ENCODE data around the gene MMP1.

The MMP1 gene

DNA sequence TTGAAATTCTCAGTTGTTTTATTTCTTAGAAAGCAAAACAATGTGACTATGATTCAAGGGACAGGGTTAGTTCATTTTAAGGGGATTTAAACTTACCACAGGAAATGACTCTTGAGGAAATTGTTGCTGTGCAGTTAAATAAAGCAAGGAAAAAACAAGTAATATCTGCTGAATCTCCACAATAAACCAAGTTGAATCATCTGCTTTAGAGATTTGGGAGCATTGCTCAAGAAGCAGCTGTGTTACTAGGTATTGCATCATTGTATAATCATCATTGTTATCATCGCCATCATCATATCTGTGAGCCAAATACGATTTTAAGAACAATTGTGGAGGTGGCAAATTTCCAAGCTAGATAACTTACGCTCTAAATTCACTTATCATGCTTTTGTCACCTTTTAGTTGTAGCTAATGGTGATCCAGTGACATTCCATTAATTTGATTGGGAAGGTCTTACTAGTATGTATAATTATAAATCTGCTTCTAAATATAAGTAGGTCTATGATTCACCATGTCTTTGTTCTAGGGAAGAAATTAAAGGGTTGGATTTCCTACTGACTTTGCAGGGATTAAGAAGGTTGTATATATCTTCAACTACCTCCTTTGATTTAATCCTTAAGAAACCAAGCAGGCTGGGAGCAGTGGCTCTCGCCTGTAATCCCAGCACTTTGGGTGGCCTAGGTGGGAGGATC lies 37.5 kb downstream of the MMP1 start:
- Histone ChIP-seq H3K9ac (ENCODE audit: low read depth, low read length, poor library complexity, severe bottlenecking) (no peak overlapping the region), H3K79me2 (ENCODE audit: insufficient read depth, low read length) (no peaks in the 10 kb centered on the region), H4K20me1 (ENCODE audit: insufficient read depth, low read length, poor library complexity, severe bottlenecking) (no peaks in the 10 kb centered on the region), H3K9me3 (ENCODE audit: insufficient read depth, low read depth, low read length) (no peaks in the 10 kb centered on the region), H3K9me2 (replicated peaks; ENCODE audit: low read depth, low read length) (no peaks in the 10 kb centered on the region), H3K36me3 (ENCODE audit: insufficient read depth, low read length) (no peaks in the 10 kb centered on the region), H3F3A (ENCODE audit: low read depth) (no peaks in the 10 kb centered on the region), H3K4me3 (ENCODE audit: low read length, poor library complexity, severe bottlenecking) (no peak overlapping the region), H3K4me2 (ENCODE audit: low read depth, low read length, poor library complexity, severe bottlenecking) (no peak overlapping the region), H2AFZ (ENCODE audit: low read length) (no peak overlapping the region), H3K4me1 (ENCODE audit: insufficient read depth, low read length, poor library complexity, severe bottlenecking) (no peaks in the 10 kb centered on the region), H3K27me3 (ENCODE audit: insufficient read depth, low read length, poor library complexity, severe bottlenecking) (no peaks in the 10 kb centered on the region)
- TF ChIP-seq EZH2phosphoT487 (IDR thresholded peaks at IDR 0.05; ENCODE audit: borderline replicate concordance) (no peak), CTCF (conservative IDR thresholded peaks at IDR 0.05; ENCODE audit: low read length) (no peak)

GRCh38 chr11:102757823-102758549 lies 40.0 kb downstream of the MMP1 start:
- H3K27me3 ChIP-seq (ENCODE audit: insufficient read depth, low read length, poor library complexity, severe bottlenecking) = no peaks in the 10 kb centered on the region
- H4K20me1 ChIP-seq (ENCODE audit: insufficient read depth, low read length, poor library complexity, severe bottlenecking) = no peaks in the 10 kb centered on the region
- H3K4me1 ChIP-seq (ENCODE audit: insufficient read depth, low read length, poor library complexity, severe bottlenecking) = no peaks in the 10 kb centered on the region
- H3F3A ChIP-seq (ENCODE audit: low read depth) = no peaks in the 10 kb centered on the region
- H3K4me3 ChIP-seq (ENCODE audit: low read length, poor library complexity, severe bottlenecking) = no peak overlapping the region
- H3K79me2 ChIP-seq (ENCODE audit: insufficient read depth, low read length) = no peaks in the 10 kb centered on the region
- H3K9me2 ChIP-seq (replicated peaks; ENCODE audit: low read depth, low read length) = no peaks in the 10 kb centered on the region
- no peaks in the 10 kb centered on the region for H3K36me3 ChIP-seq (ENCODE audit: insufficient read depth, low read length)
- no peak for TF ChIP-seq EZH2phosphoT487 (IDR thresholded peaks at IDR 0.05; ENCODE audit: borderline replicate concordance)
- TF ChIP-seq CTCF (conservative IDR thresholded peaks at IDR 0.05; ENCODE audit: low read length) = no peak
- no peak overlapping the region for H2AFZ ChIP-seq (ENCODE audit: low read length)
- no peak overlapping the region for H3K9ac ChIP-seq (ENCODE audit: low read depth, low read length, poor library complexity, severe bottlenecking)
- no peaks in the 10 kb centered on the region for H3K9me3 ChIP-seq (ENCODE audit: insufficient read depth, low read depth, low read length)
- no peak overlapping the region for H3K4me2 ChIP-seq (ENCODE audit: low read depth, low read length, poor library complexity, severe bottlenecking)

DNA sequence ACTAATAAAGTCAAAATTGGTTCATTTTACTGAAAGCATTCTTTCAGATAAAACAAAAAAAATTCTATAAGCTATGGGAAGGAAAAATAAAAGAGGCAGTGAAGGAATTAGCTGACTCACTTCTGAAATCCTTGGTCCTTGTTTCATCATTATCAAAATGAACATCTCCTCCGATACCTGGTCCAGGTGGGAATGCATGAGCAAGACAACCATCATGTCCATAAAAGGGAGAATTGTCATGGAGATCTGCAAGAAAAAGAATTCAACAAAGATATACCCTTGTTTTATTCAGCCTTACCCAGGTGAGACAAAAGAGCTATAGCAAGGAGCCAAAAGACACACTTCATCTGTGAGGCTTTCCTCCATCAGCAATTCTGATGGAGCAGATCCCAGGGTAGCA lies 44.7 kb downstream of the MMP1 start:
- H3K9me2 ChIP-seq (replicated peaks; ENCODE audit: low read depth, low read length) = no peaks in the 10 kb centered on the region
- H3K4me1 ChIP-seq (ENCODE audit: insufficient read depth, low read length, poor library complexity, severe bottlenecking) = no peaks in the 10 kb centered on the region
- H4K20me1 ChIP-seq (ENCODE audit: insufficient read depth, low read length, poor library complexity, severe bottlenecking) = no peaks in the 10 kb centered on the region
- no peak overlapping the region for H3K4me2 ChIP-seq (ENCODE audit: low read depth, low read length, poor library complexity, severe bottlenecking)
- no peaks in the 10 kb centered on the region for H3K79me2 ChIP-seq (ENCODE audit: insufficient read depth, low read length)
- H3K27me3 ChIP-seq (ENCODE audit: insufficient read depth, low read length, poor library complexity, severe bottlenecking) = peaks cover 6% of the 10 kb centered on the region
- H3K4me3 ChIP-seq (ENCODE audit: low read length, poor library complexity, severe bottlenecking) = no peak overlapping the region
- no peaks in the 10 kb centered on the region for H3F3A ChIP-seq (ENCODE audit: low read depth)
- TF ChIP-seq CTCF (conservative IDR thresholded peaks at IDR 0.05; ENCODE audit: low read length) (no peak), EZH2phosphoT487 (IDR thresholded peaks at IDR 0.05; ENCODE audit: borderline replicate concordance) (no peak)
- H3K9me3 ChIP-seq (ENCODE audit: insufficient read depth, low read depth, low read length) = no peaks in the 10 kb centered on the region
- no peak overlapping the region for H2AFZ ChIP-seq (ENCODE audit: low read length)
- no peak overlapping the region for H3K9ac ChIP-seq (ENCODE audit: low read depth, low read length, poor library complexity, severe bottlenecking)
- H3K36me3 ChIP-seq (ENCODE audit: insufficient read depth, low read length) = no peaks in the 10 kb centered on the region

Data from Loucy (cell line).